Purkinje cell (primary cell): ENCODE results near the gene SNX32. TPM values are rescaled to one million over a fixed set of nuclear protein-coding genes. Genes with fewer than 3 reads are reported as not detected.

Source experiments
- polyA plus RNA-seq: library from polyadenylated mRNA; unstranded; fragments of >200 nt; fragmentation: Nextera tagmentation; gene quantifications from 2 replicates; pipeline ENCODE4 v1.2.1, GENCODE V29; 2014

SNX32 gene
- polyA plus RNA-seq = 2.2 and 4.6 TPM in 2 replicates

DNA sequence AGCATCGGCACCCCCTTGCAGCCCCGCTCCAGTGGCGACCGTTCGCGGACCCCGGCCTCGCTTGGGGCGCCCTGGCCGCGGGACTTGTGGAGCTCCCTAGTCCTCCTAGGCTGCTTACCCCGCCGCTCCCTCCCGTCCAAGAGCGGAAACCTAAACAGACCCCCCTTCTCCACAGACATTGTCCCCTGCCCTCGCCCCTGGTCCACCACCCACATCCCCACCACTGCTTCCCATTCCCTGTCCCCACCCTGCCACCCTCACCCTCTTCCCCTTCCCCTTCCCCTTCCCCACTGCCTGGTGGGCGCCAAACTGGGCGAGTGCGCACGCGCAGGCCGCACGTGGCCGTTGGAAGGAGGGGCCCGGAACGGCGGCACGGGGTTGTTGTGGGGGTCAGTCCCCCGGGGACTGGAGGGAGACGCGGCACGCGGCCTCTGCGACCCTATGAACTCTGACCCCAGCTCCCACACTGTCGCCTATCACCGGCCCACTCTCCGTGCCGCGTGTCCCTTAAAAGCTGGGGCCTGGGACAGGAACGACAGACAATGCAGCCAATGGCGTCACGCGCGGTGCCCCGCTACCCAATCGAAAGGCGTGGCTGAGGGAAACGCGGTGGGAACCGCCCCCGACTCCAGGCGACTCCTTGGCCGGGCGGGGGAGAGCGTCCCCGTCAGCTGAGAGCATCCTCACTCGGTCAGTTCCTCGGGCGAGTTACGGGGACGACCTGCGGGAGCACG is at the start of gene SNX32:
Gene SNX32, plus strand, starts transcription at position 667 of the 734 bp plus-strand sequence. CDS start 103 bp downstream, outside the sequence.

GRCh38 chr11:65786786-65787636 is 46.8 kb upstream of the SNX32 start, which contains the start of gene OVOL1:
Gene OVOL1, plus strand, starts transcription at chr11:65787063. Its CDS starts 311 bp downstream, at chr11:65787374.

DNA sequence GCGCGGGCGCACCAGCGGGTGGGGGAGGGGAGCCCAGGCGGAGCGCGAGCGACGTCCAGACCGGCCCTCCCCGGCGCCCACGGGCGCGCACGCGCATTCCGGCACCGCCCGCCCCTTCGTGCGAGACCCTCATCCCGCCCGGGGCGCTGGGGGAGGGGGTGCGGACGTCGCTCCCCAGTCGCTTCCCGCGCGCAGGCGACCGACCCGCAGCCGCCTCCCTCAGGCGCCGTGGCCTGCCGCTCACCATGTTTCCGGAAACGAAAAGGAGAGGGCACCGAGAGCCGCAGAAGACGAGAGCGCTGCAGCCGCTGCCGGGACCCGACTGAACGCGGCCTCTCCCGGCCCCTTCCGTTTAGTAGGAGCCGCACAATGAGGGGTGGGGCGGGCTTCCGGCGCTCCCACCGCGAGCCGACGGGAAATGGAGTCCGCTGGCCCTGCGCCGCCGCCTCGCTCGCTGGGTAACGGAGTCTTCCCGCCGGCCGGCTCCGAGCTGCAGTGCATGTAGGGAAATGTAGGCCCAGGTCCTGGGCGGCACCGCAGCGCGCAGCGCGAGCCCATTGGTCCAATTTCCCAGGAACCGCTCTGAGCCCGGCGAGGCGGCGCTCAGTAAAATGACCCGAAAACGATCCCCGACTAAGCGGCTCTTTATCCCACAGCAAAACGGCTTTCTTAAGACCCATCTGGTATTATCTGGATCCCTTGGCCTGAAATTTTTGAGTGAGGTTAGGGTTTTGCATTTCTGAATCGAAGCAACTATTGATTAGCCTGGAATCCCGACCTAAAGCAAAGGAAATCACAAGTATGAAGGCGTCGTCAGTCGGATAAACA is 24.3 kb downstream of the SNX32 start, which contains the start of gene CFL1:
Gene CFL1, minus strand, starts transcription at position 328 of the 828 bp plus-strand sequence. Its CDS starts 81 bp downstream, at position 247.

DNA sequence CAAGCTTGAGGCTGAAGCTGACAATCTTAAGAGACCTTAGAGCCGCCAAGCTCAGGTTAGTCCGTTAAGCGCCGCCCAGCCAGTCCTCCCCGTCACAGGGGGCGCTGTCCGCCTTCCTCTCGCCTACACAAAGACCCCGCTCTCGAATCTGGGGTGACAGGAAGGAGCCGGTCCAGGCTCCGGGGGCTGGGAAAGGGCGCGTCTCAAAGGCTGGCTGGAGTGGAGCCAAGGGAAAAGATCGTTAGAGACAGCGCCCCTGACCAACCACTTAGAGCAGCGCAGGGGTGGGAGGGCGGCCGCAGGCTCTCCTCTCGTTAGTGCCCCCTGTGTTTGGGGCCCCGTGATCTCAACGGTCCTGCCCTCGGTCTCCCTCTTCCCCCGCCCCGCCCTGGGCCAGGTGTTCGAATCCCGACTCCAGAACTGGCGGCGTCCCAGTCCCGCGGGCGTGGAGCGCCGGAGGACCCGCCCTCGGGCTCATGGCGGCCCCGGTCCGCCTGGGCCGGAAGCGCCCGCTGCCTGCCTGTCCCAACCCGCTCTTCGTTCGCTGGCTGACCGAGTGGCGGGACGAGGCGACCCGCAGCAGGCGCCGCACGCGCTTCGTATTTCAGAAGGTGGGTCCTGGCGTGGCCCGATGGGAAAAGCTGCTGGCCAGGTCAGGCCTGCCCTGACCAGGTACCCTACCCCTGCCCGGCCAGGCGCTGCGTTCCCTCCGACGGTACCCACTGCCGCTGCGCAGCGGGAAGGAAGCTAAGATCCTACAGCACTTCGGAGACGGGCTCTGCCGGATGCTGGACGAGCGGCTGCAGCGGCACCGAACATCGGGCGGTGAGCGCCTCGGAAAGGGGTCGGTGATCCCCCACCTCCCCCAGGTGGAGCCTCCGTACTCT is 26.8 kb downstream of the SNX32 start, which contains the start of gene MUS81:
Gene MUS81, plus strand, starts transcription at position 156 of the 887 bp plus-strand sequence. Its CDS starts 321 bp downstream, at position 477.

DNA sequence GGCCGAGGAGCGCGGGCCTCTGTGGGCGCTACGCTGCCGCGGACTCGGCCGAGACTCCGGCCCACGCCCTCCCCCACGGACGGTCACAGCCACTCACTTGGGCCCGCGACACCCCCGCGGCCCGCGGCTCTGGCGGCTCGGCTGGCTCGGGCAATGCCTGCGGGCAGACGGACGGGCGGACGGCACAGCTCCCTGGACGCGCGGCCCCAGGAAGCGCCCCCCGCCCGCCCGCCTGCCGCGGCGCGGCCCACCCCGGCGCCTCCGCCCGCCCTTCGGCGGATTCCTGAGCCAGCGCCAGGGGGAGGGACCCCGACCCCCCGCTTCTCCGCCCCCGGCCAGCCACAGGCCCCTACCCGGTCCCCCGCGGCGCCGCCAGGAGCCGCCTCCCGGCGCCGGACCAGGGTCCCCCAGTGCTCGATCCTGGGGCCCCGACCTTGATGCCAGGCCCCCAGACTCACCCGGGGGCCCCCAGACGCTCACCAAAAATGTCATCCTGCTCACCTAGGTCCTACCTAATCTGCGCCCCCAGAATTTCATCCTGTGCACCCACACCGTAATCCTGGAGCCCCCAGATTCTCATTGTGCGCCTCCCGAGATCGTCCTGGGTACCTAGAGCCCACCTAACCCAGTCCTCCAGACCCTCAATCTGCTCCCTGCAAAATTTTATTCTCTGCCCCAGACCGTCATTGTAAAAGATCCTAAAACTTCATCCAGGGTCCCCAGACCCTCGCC is 39.0 kb downstream of the SNX32 start, which contains the start of gene EFEMP2:
Gene EFEMP2, minus strand, starts transcription at position 215 of the 732 bp plus-strand sequence. CDS start 446 bp downstream, outside the sequence.

GRCh38 chr11:65879617-65880016 is 45.9 kb downstream of the SNX32 start, which contains the start of gene CTSW:
Gene CTSW, plus strand, starts transcription at chr11:65879837. Its CDS starts 18 bp downstream, at chr11:65879855.

GRCh38 chr11:65888163-65888814 is 54.5 kb downstream of the SNX32 start, which contains the start of gene FIBP:
Gene FIBP, minus strand, starts transcription at chr11:65888471. Its CDS starts 53 bp downstream, at chr11:65888418.

DNA sequence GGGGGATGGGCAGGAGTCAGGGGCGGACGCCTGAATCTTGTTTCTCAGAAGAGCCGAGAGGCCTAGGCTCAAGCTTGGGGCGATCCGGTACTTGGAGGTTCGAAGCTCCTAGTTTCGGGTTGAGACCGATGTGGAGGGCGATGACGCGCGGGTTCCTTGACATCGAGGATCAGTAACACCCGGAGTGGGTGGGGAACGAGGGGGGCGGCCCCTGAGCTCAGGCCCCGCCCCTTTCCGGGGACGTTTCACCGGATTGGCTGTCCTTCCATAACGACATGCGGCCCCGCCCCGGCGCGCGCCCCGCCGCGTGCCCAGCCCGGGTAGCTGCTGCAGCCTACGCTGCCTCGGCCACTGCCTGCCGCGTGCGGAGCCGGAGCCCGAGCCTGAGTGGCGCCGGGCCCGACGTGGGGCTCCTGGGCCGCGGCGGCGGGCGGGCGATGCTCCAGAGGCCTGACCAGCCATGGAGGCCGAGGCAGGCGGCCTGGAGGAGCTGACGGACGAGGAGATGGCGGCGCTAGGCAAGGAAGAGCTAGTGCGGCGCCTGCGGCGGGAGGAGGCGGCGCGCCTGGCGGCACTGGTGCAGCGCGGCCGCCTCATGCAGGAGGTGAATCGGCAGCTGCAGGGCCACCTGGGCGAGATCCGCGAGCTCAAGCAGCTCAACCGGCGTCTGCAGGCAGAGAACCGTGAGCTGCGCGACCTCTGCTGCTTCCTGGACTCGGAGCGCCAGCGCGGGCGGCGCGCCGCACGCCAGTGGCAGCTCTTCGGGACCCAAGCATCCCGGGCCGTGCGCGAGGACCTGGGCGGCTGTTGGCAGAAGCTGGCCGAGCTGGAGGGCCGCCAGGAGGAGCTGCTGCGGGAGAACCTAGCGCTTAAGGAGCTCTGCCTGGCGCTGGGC is 56.8 kb downstream of the SNX32 start, which contains the start of gene CCDC85B:
Gene CCDC85B, plus strand, starts transcription at position 350 of the 895 bp plus-strand sequence. Its CDS starts 111 bp downstream, at position 461.

DNA sequence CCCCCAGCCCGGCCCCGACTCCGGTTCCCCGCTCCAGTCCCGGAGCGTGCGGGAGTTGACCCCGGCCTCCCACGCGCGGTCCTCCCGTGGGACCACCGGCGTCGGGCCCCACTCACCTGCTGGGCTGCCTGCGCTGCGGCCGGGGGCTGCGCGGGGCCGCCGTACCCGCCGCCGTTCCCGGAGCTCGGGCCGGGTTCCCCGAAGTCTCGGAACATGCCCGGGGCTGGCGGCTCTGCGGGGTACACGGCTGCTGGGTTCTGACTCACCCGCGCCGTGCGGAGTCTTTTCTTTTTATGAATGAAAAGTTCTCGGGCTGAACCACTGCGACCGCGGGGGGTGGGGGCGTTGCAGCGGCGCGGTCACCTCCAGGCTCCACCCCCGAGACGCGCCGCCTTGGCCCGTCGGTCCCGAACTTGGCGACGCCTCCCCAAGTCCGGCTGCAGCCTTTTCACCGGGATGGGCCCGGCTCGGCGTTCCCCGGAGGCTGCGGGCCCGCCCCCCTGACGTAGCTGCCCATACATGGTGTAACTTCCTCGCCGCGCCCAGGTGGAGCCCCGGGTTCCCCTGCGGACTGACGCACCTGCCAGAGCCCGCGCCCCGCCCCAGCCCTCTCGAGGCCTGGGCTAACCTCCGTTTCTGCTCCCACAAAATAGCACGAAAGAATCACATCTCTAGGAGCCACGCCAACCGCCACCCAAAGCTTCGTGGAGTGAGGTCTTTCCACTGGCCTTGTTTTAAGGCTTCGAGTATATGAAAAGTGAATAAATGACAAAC is 66.5 kb downstream of the SNX32 start, which contains the start of gene FOSL1:
Gene FOSL1, minus strand, starts transcription at position 264 of the 774 bp plus-strand sequence. Its CDS starts 49 bp downstream, at position 215.

Other genes with a start within 250 kb of the SNX32 start
- not detected in 2 replicates for gene KCNK7, start 238.2 kb upstream of the SNX32 start, polyA plus RNA-seq
- 0.78 and 1.7 TPM in 2 replicates for gene MAP3K11, start 219.7 kb upstream of the SNX32 start, polyA plus RNA-seq
- gene PCNX3, start 218.2 kb upstream of the SNX32 start, polyA plus RNA-seq = 0.74 and 1.5 TPM in 2 replicates
- gene SIPA1, start 195.9 kb upstream of the SNX32 start, polyA plus RNA-seq = not detected in 2 replicates
- gene RELA, start 171.0 kb upstream of the SNX32 start, polyA plus RNA-seq = 2.3 and 3.0 TPM in 2 replicates
- 2.4 and 7.8 TPM in 2 replicates for gene KAT5, start 121.7 kb upstream of the SNX32 start, polyA plus RNA-seq
- gene RNASEH2C, start 113.2 kb upstream of the SNX32 start, polyA plus RNA-seq = 6.6 and 13.0 TPM in 2 replicates
- 0.08 and 0.35 TPM in 2 replicates for gene AP5B1, start 53.0 kb upstream of the SNX32 start, polyA plus RNA-seq
- gene OVOL1, start 46.9 kb upstream of the SNX32 start, polyA plus RNA-seq = not detected in 2 replicates
- gene CFL1, start 24.2 kb downstream of the SNX32 start, polyA plus RNA-seq = 185 and 274 TPM in 2 replicates
- 9.5 and 11.2 TPM in 2 replicates for gene MUS81, start 26.5 kb downstream of the SNX32 start, polyA plus RNA-seq
- 0.31 and 1.8 TPM in 2 replicates for gene EFEMP2, start 38.8 kb downstream of the SNX32 start, polyA plus RNA-seq
- gene CTSW, start 45.9 kb downstream of the SNX32 start, polyA plus RNA-seq = not detected in 2 replicates
- 37.0 and 67.8 TPM in 2 replicates for gene FIBP, start 54.5 kb downstream of the SNX32 start, polyA plus RNA-seq
- 2.2 and 2.7 TPM in 2 replicates for gene CCDC85B, start 56.7 kb downstream of the SNX32 start, polyA plus RNA-seq
- gene FOSL1, start 66.4 kb downstream of the SNX32 start, polyA plus RNA-seq = not detected in 2 replicates
- 12.4 and 15.2 TPM in 2 replicates for gene C11orf68, start 85.1 kb downstream of the SNX32 start, polyA plus RNA-seq
- 32.5 and 40.9 TPM in 2 replicates for gene DRAP1, start 85.5 kb downstream of the SNX32 start, polyA plus RNA-seq
- 0.73 TPM in 1 of 2 replicates, not detected in the other for gene TSGA10IP, start 111.5 kb downstream of the SNX32 start, polyA plus RNA-seq
- gene SART1, start 127.8 kb downstream of the SNX32 start, polyA plus RNA-seq = 22.8 and 46.8 TPM in 2 replicates
- 30.9 and 38.3 TPM in 2 replicates for gene EIF1AD, start 168.2 kb downstream of the SNX32 start, polyA plus RNA-seq
- gene BANF1, start 168.5 kb downstream of the SNX32 start, polyA plus RNA-seq = 356 and 424 TPM in 2 replicates
- not detected in 2 replicates for gene CST6, start 178.0 kb downstream of the SNX32 start, polyA plus RNA-seq
- gene CATSPER1, start 192.5 kb downstream of the SNX32 start, polyA plus RNA-seq = 0.59 TPM in 1 of 2 replicates, not detected in the other
- 8.7 and 19.5 TPM in 2 replicates for gene GAL3ST3, start 215.2 kb downstream of the SNX32 start, polyA plus RNA-seq
- gene SF3B2, start 218.4 kb downstream of the SNX32 start, polyA plus RNA-seq = 63.3 and 67.3 TPM in 2 replicates
- gene PACS1, start 236.3 kb downstream of the SNX32 start, polyA plus RNA-seq = 1.0 and 2.4 TPM in 2 replicates